ENCODE results near the gene SDK1. TPM values are rescaled to one million over a fixed set of nuclear protein-coding genes. Genes with fewer than 3 reads are reported as not detected.

The SDK1 gene
- total and polyA plus RNA-seq, 2 experiments from 2014 or later, result 2.1 to 10.0 TPM

DNA sequence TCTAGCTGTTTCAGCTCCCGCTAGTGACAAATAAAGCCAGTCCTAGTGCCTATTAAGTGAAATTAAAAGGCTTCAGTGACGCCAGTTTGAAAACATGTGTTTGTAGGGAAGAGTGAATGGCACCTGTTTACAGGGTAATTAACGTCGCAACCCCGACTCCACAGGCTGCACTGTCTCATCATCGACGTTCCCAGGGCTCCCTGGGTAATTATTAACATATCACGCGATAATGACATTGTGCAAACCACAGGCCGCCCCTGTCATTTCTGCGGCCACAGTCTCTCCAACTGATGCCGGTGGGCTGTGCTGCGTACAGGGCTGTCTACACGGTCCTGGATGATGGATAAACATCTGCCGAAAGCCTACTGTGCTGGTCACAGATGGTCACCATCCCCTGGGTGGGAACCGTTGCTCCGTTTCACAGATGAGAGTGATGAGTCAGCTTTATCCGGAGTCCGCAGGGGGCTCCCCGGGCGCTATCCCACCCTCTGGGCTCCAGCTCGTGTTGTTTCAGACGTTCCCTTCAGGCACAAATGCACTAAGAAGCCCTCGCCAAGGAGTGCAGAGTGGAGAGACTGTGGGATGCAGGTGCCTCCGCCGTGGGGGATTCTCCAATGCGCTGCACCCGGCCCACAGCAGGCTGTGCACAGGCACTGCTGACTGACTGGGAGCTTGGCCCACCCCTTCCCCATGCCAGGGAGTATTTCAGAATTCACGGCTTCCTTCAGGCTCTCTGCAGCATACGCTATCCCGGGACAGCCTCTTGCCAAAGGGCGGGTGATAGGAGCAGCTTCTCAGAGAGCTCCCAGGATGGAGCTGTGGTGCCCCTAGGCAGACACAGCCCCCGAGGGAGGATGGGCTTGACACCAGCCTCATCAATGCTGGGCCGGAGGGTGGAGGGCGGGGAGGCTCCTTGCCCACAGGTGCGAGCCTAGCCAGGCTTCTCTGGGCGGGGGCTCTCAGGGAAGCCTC is 889.2 kb downstream of the SDK1 start (continued):
- TF ChIP-seq, protein P1, sequence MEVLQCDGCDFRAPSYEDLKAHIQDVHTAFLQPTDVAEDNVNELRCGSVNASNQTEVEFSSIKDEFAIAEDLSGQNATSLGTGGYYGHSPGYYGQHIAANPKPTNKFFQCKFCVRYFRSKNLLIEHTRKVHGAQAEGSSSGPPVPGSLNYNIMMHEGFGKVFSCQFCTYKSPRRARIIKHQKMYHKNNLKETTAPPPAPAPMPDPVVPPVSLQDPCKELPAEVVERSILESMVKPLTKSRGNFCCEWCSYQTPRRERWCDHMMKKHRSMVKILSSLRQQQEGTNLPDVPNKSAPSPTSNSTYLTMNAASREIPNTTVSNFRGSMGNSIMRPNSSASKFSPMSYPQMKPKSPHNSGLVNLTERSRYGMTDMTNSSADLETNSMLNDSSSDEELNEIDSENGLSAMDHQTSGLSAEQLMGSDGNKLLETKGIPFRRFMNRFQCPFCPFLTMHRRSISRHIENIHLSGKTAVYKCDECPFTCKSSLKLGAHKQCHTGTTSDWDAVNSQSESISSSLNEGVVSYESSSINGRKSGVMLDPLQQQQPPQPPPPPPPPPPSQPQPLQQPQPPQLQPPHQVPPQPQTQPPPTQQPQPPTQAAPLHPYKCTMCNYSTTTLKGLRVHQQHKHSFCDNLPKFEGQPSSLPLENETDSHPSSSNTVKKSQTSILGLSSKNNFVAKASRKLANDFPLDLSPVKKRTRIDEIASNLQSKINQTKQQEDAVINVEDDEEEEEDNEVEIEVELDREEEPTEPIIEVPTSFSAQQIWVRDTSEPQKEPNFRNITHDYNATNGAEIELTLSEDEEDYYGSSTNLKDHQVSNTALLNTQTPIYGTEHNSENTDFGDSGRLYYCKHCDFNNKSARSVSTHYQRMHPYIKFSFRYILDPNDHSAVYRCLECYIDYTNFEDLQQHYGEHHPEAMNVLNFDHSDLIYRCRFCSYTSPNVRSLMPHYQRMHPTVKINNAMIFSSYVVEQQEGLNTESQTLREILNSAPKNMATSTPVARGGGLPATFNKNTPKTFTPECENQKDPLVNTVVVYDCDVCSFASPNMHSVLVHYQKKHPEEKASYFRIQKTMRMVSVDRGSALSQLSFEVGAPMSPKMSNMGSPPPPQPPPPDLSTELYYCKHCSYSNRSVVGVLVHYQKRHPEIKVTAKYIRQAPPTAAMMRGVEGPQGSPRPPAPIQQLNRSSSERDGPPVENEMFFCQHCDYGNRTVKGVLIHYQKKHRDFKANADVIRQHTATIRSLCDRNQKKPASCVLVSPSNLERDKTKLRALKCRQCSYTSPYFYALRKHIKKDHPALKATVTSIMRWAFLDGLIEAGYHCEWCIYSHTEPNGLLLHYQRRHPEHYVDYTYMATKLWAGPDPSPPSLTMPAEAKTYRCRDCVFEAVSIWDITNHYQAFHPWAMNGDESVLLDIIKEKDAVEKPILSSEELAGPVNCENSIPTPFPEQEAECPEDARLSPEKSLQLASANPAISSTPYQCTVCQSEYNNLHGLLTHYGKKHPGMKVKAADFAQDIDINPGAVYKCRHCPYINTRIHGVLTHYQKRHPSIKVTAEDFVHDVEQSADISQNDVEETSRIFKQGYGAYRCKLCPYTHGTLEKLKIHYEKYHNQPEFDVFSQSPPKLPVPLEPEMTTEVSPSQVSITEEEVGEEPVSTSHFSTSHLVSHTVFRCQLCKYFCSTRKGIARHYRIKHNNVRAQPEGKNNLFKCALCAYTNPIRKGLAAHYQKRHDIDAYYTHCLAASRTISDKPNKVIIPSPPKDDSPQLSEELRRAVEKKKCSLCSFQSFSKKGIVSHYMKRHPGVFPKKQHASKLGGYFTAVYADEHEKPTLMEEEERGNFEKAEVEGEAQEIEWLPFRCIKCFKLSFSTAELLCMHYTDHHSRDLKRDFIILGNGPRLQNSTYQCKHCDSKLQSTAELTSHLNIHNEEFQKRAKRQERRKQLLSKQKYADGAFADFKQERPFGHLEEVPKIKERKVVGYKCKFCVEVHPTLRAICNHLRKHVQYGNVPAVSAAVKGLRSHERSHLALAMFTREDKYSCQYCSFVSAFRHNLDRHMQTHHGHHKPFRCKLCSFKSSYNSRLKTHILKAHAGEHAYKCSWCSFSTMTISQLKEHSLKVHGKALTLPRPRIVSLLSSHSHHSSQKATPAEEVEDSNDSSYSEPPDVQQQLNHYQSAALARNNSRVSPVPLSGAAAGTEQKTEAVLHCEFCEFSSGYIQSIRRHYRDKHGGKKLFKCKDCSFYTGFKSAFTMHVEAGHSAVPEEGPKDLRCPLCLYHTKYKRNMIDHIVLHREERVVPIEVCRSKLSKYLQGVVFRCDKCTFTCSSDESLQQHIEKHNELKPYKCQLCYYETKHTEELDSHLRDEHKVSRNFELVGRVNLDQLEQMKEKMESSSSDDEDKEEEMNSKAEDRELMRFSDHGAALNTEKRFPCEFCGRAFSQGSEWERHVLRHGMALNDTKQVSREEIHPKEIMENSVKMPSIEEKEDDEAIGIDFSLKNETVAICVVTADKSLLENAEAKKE (CRISPR knock-in tag; IDR thresholded peaks at IDR 0.05), result no peak
- TF ChIP-seq POLR2AphosphoS5 (IDR thresholded peaks at IDR 0.05; ENCODE audit: low read depth) (no peak), ZNF331 (CRISPR knock-in tag; IDR thresholded peaks at IDR 0.05; ENCODE audit: low read depth) (no peak)

DNA sequence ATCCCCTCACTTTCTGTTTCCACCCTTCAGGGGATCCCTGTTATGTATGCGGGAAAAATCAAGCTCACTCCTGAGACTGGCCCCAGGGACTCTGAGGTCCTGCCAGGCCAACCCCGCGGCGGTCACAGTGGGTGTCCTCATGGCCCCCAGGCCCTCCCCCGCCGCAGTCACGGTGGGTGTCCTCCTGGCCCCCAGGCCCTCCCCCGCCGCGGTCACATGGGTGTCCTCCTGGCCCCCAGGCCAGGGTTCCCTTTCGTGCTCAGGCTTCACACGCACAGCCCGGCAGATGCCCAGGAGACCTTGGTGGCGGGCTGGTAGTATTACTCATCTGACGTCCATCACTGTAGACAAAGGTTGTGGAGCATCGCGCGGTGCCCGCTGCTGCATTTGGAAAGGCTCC is 890.0 kb downstream of the SDK1 start:
- Histone ChIP-seq H3K4me1 (ENCODE audit: insufficient read depth) (no peaks in the 10 kb centered on the region), H3K79me2 (replicated peaks; ENCODE audit: insufficient read depth) (no peaks in the 10 kb centered on the region), H3K36me3 (ENCODE audit: insufficient read depth) (no peaks in the 10 kb centered on the region; the same call in 1 of the 2 replicates), H3K9me2 (ENCODE audit: insufficient read depth) (no peaks in the 10 kb centered on the region), H3K27ac (ENCODE audit: low read depth) (no peak overlapping the region), H3K4me3 (no peak overlapping the region), H3F3A (replicated peaks; ENCODE audit: low read depth) (no peaks in the 10 kb centered on the region), H4K20me1 (replicated peaks; ENCODE audit: insufficient read depth) (no peaks in the 10 kb centered on the region), H2AFZ (no peak overlapping the region), H3K4me2 (no peak overlapping the region), H3K27me3 (ENCODE audit: insufficient read depth) (no peaks in the 10 kb centered on the region)
- no peak overlapping the region for H3K4me3 Mint-ChIP-seq
- H3K36me3 Mint-ChIP-seq (ENCODE audit: low read depth), result no peaks in the 10 kb centered on the region; the same call in 2 of the 3 replicates
- H3K4me1 Mint-ChIP-seq, result peaks cover 10% of the 10 kb centered on the region
- DNase-seq (ENCODE audit: low spot score) (no peak), ATAC-seq (peak; percentile 32)
- H3K9me3 Mint-ChIP-seq, result no peaks in the 10 kb centered on the region; the same call in 2 of the 3 replicates
- no peak overlapping the region for H3K27ac Mint-ChIP-seq
- H3K27me3 Mint-ChIP-seq (ENCODE audit: insufficient read depth, low read depth, poor library complexity), result peaks cover 8% of the 10 kb centered on the region
- TF ChIP-seq ZNF114 (CRISPR knock-in tag; IDR thresholded peaks at IDR 0.05), result no peak
- TF ChIP-seq, protein P2, sequence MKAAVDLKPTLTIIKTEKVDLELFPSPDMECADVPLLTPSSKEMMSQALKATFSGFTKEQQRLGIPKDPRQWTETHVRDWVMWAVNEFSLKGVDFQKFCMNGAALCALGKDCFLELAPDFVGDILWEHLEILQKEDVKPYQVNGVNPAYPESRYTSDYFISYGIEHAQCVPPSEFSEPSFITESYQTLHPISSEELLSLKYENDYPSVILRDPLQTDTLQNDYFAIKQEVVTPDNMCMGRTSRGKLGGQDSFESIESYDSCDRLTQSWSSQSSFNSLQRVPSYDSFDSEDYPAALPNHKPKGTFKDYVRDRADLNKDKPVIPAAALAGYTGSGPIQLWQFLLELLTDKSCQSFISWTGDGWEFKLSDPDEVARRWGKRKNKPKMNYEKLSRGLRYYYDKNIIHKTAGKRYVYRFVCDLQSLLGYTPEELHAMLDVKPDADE (IDR thresholded peaks at IDR 0.05), result no peak
- TF ChIP-seq STAT1 (IDR thresholded peaks at IDR 0.05; ENCODE audit: unreplicated experiment), result no peak
- TF ChIP-seq, protein P1 (CRISPR knock-in tag; IDR thresholded peaks at IDR 0.05), result no peak
- no peak for TF ChIP-seq JUNB (IDR thresholded peaks at IDR 0.05; ENCODE audit: unreplicated experiment)

Measured in GM23338 (cell line).